Hippocampal formation (tissue), 2 donors: Measurements from ENCODE around the gene LYL1.
A peak's percentile ranks its signal among the peaks of the same experiment; 100 is the strongest.

ENCODE experiments used
- DNase-seq, 2 donors: peaks; one replicate each; lab custom pipeline; 2025; lab: John Stamatoyannopoulos, UW

The LYL1 gene

DNA sequence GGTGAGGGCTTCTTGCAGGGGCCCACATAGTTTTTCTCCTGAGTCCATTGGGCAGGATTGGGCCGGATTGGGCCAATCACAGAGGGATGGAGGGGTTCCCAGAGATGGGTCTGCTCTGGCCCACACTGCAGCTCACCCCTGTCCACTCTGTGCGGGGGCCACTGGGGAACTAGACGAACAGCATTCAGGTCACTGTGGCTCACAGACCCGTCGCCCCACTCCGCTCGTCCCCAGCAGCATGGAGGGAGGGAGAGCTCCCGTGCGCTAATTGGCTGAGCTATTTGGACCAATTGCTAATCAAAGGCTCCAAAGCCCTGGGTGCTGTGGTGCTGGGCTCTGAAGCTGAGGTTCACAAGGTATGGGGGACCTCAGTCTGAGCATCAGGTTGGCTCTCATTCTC, 26.7 kb upstream of the LYL1 start:
- DNase-seq: no peak

DNA sequence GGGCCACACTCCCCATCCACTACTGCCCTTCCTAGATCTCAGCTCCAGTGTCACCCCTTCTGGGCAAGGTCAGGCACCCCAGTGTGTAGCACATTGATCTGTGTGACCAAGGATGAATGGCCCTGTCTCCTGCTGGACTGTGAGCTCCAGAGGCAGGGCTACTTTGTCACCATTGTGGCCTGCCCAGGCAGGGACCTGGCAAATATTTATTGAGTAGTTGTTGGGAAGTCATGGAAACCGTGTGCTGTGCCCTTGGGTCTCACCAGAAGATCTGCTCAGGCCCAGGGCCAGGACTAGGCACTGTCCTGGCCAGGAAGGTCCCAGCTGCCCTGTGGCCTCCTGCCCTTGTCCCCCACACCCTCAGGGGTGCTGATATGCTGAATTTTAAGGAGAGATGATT, 25.9 kb upstream of the LYL1 start:
- no peak for DNase-seq

DNA sequence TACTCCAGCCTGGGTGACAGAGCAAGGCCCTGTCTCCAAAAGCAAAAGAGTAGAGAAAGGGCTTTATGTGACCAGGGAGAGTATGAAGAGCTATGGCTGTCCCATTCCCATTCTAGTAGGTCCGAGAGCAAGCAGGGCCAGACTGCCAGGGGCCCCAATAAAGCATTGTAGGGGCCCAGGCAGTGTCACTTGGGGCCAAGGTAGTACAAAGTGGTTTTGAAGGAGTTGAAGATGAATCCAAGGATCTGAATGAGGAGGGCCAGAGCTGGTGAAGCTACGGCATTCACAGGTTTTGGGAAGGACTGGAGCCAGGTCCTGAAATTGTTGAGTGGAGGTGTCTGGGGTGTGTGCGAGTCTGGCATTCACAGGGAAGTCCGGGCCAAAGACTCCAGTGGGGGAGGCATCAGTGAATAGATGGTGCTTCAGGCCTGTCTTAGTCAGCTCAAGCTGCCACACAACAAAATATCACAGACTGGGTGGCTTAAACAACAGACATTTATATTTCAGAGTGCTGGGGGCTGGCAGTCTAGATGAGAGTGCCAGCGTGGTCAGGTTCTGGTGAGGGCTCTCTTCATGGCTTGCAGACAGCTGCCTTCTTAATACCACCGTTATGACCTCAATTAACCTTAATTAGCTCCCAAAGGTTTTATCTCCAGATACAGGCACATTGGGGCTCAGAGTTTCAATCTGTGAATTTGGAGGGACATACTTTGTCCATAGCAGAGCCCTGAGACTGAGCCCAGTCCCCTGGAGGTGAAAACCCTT, 25.3 kb upstream of the LYL1 start:
- no peak for DNase-seq

GRCh38 chr19:13127051-13127450, 24.4 kb upstream of the LYL1 start:
- no peak for DNase-seq

DNA sequence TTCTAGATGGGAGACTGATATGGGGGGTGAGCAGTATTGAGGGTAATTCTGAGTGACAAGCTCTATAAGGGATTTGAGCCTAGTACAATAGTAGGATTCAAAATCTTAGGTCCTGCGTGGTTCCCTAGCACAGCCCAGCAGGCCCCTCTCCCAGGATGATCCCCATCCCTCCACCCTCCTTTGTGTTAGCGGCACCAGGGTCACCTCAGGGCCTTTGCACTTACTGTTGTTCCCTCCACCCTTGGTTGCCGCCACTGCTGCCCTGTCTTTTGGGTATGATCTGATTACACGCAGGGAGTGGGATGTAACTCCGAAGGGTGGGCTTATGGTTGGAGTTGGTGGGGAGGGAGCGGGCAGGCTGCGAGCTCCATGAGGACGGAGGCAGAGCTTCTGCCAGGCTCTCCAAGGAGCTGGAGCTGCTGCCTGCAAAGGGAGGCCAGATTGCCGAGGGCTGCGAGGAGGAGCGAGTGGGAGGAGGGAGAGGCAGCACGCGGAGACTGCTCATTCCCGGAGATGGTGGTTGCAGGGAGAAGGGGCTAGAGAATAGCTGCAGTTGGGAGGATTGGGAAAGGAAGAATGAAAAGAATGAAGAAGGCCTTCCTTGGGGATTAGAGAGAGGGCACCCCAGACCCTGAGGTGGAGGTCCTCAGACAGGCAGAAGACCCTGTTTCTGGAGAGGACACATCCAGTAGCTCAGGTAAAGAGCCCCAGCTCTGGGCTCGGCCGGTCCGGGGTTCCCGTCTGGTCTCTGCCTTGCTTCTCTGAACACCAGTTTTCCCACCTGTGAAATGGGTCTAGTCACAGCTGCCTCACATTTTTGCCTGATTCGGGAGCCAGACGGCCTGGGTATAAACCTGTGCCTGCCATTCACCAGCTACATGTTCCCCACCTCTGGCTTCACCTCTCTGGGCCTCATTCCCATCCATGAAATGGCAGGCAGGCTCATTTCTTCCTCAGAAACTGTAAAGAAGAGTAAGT, 20.6 kb upstream of the LYL1 start:
- DNase-seq: no peak

GRCh38 chr19:13122275-13122878, 19.7 kb upstream of the LYL1 start:
- no peak for DNase-seq

DNA sequence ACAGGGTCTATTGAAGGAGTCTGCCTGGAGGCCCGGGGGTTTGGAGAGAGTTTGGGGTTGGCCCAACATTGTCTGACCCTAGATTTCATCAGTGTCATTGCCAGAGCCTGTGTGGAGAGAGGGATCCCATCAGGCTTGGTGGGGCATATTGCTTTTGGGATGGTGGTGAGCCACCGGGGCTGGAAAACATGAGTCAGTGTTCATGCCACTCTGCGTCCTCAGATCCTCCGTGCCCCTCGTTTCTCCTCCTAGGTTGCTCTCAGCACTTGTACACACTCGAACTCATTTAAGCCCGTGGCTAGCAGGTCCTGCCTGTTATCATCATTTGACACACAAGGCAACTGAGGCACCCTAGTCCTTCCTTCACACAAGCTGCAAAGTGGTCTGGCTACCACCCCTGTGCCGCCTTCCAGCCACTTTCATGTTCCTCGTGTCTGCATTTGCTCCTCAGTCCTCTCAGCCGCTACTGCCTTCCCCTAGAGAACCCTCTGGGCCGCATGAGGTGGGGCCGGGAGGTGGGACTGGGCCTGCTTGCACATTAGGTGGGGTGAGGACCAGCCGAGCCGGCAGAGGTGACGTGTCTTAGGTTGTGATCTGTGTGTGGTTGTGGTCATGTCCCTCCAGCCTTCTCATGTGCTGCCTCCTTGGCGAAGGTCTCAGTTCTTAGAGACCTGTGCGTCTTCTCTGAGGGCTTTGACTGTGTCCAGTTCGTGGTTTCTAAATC, 19.1 kb upstream of the LYL1 start:
- no peak for DNase-seq

- DNase-seq: no peak
Observed at GRCh38 chr19:13120817-13121216, 18.2 kb upstream of the LYL1 start.

DNA sequence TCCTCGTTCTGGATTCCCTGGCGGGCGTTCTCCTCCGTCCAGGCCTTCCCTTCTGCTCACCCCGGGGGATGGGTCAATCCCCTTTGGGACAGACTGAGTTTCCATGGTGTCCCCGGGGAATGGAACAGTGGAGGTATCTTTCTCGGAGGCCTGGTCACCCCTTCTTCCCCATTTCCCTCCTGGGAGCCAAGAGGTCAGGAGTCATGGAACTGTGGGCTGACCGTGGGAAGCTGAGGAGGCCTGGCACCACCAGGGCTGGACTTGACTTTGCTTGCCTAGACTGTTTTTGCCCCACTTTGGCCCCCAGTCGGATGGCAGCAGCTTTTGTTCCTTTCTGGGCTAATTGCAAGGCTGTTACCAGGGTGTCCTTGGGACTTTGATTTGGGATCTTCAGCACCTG, 17.4 kb upstream of the LYL1 start:
- no peak for DNase-seq

DNA sequence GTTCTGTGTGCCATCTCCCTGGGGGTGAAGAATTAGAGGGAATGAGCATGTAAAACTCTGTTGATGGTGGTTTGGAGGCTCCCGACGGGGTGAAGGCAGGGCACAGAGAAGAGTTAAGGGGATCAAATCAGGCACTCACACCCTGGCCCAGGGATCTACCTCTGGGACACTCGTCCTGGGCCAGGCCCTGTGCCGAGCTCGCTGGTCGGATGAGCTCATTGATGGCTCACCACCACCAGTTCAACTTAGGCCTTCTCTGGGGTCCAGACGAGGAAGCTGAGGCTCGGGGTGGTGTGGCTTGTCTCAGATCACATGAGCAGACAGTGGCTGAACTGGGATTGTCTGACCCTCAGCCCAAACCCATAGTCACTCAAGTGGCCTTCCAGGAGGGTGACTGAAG, 17.0 kb upstream of the LYL1 start:
- DNase-seq: no peak

GRCh38 chr19:13118424-13119193, 16.0 kb upstream of the LYL1 start:
- DNase-seq: no peak

DNA sequence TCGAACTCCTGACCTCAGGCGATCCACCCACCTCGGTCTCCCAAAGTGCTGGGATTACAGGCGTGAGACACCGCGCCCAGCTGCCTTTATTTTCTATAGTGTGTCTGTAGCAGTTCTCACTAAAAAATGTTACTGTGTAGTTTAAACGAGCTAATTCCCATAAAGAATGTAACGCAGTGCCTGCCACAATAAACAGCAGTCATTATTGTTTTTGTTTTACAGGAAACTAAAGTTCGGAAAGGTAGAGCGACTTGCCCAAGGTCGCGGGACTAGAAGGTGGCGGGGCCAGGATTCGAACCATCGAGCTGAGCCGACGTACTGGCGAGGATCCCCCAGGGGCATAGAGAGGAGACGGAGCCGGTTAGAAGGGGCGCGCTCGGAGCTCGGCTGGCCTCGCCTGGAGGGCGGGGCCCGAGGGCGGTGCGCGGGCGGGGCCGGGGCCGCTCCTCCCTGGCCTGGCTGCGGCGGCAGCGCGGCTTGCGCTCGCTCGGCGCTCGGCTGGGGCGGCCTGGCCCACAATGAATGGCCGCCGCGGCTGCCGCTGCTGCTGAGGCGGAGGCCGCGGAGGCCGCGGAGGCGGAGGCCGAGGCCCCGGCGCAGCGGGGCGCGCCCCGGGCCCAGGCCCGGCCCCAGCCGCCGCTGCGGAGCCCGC, 15.2 kb upstream of the LYL1 start, which contains the start of gene NACC1:
Gene NACC1 (plus strand): TSS at position 493 of the 652 bp plus-strand sequence. CDS start 16,944 bp downstream, outside the sequence.
- peak; percentile 84 to 94 for DNase-seq

- no peak for DNase-seq
Observed at GRCh38 chr19:13117176-13117771, 14.6 kb upstream of the LYL1 start.

DNA sequence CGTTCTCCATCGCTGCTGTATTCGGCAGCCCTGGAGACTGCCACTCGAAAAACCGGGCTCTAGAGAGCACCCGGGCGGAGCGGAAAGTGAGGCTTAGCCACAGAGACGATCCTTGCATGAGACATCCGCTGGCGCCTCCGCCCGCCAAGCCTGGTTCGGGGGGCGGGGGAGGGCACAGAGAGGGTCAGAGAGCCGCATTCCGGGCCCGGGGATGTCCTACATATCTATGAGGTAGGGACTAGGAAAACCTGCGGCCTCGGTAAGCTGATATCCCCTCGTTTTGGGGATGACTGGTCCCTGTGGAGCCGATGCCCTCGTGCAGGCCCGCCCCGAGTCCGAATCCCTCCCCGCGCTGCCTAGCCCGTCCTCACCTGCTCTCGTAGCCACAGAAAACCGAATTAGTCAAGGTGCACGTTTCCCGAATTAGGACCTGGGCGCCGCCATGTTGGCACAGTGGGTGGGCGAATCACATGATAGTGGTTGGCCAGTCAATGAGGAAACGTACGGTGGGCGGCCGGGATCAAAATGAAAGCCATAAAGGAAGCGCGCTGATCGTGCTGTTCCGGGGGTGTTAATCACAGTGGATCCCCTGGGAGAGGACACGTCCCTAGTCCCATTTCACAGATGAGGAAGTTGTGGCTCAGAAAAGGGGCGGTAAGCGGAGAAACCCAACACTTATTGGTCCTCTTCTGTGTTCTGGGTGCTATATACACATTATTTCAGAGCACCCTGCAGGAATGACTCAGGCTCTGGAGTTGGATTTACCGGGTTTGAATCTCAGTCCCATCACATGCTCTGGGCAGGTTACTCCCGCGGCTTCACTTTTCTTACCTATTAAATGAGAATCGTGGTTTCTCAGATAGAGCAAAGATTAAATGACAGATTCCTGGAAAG, 13.9 kb upstream of the LYL1 start, which contains the start of gene TRMT1:
Gene TRMT1 (minus strand): TSS at position 459 of the 894 bp plus-strand sequence. CDS start 341 bp downstream, at position 118.
- DNase-seq: peak in 1 of 2 donors; percentile 87

DNA sequence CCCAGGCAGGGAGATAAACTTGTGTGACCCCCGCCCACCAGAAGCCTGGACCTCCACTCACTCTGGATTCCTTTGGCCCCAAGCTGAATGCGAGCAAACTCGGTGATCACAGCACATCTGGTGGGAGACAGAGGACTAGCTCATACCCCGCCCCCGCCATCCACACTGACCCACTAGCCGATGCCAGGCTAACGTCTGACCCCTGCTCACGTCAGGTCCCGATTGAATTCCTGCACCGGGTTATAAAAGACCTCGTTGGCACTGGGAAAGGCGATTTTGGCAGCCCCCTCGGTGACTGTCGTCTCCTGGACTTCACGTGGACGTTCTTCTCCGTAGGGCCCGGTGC, 13.3 kb upstream of the LYL1 start:
- no peak for DNase-seq

DNA sequence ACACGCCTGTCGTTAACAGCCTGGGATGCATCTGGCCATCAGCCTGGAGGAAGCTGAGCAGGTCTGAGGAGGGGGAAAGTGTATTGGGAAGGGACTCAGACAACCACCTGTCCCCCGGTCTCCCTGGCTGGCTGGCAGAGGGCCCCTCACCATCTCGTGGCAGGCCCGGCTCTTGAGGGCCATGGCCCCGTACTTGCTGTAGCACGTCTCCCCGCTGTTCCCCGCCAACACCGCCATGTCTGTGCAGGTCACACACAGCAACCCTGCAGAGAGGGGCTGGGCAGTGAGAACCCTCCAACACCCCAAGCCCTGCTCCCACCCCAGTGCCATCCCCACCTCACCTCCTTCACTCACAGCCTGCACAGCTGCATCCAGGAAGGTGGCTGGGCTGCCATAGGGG, 9.9 kb upstream of the LYL1 start:
- no peak for DNase-seq

GRCh38 chr19:13110099-13110610, 7.5 kb upstream of the LYL1 start:
- DNase-seq: no peak

DNA sequence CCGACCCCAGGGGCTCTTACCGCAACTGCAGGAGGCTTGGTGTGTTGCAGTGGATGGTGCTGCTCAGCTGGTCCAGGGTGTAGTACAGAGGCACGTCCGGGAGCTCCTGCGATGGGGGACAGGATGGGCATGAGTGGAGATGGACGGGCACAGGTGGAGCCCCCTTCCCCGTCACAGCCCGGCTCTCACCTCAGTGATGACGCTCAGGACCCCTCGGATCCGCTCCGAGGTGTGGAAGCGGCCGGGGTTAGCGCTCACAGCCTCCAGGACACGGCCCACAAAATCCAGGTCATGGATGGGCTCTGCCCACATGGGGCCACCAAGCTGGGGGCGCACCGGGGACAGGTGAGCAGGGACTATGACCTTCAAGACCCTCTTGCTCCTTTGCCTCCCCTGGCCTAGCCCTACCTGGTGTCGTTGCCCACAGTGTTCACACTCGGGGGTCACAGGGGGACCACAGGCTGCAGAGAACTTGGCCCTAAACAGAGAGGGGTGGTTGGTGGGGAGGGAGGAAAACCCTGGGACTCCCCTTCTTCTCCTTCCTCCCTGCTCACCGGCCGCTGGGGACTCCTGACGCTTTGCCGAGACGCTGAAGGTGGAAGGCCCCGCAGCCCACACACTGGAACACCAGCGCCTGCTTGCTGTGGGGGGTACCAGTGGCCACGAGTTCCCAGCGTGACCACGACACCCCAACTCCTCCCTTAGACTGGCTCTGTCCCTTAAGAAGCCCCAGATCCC, 6.9 kb upstream of the LYL1 start:
- no peak for DNase-seq
